Breast epithelium (tissue), 4 donors: ENCODE data around the gene SCAF1. TPM values are rescaled to one million over a fixed set of nuclear protein-coding genes. Genes with fewer than 3 reads are reported as not detected.

Source experiments
- DNase-seq, 2 donors: peaks; one replicate each; pipeline ENCODE4 v3.0.0-alpha.2; 2019; ENCODE audit warnings: low spot score in 2 of 2
- H3K27ac ChIP-seq, 2 donors: fragments of 200-600 bp; sonication (generic) in 1 of 2; one replicate each; pipeline ENCODE4 v1.5.1; 2016 to 2019; ENCODE audit warnings: mild to moderate bottlenecking in 1 of 2
- H3K27me3 ChIP-seq, 2 donors: fragments of 200-600 bp; sonication (generic) in 1 of 2; one replicate each; pipeline versions ENCODE4 v1.5.1 to v1.6.0; 2017 to 2019; ENCODE audit warnings: control low read depth in 1 of 2, mild to moderate bottlenecking in 1 of 2
- H3K36me3 ChIP-seq: fragments of 200-600 bp; one replicate; pipeline ENCODE4 v1.5.1; 2019
- H3K4me1 ChIP-seq, 2 donors: fragments of 200-600 bp; sonication (generic); one replicate each; pipeline ENCODE4 v1.5.1; 2016 to 2019; ENCODE audit warnings: control low read depth in 1 of 2
- H3K4me3 ChIP-seq, 3 donors: fragments of 200-600 bp; sonication (generic); 1 replicate in 2 of 3; 2 replicates in 1 of 3; pipeline ENCODE4 v1.5.1; 2016 to 2019; ENCODE audit warnings: mild to moderate bottlenecking in 3 of 3, moderate library complexity in 2 of 3
- H3K9me3 ChIP-seq, 2 donors: fragments of 200-600 bp; sonication (generic) in 1 of 2; one replicate each; pipeline ENCODE4 v1.5.1; 2016 to 2019; ENCODE audit warnings: control low read depth in 1 of 2
- POLR2A ChIP-seq: fragments of 450-650 bp; IDR thresholded peaks from one replicate; pipeline ENCODE4 v1.6.1; 2016; ENCODE audit warnings: antibody characterized with exemption, mild to moderate bottlenecking, moderate library complexity
- POLR2AphosphoS5 ChIP-seq, 3 donors: sonication (generic); formaldehyde crosslinking; IDR thresholded peaks; one replicate each; pipeline ENCODE4 v1.6.1; 2017; ENCODE audit warnings: antibody characterized with exemption in 3 of 3
- intact Hi-C: fragments of 100-400 bp; cut with DNase I; formaldehyde crosslinking; loops from one replicate; pipeline ENCODE4 v1.15.1; 2023; ENCODE audit warnings: low total_unique reads
- total RNA-seq, 3 donors: library from RNA; depleted of rRNA; stranded (reverse); fragments of >200 nt; gene quantifications; one replicate each; pipeline ENCODE4 v1.1.0, GENCODE V29; 2016
- TF ChIP-seq, protein P1 (sequence below), 3 donors: fragments of 450-650 bp; IDR thresholded peaks; one replicate each; pipeline ENCODE4 v1.5.1; 2016 to 2017; ENCODE audit warnings: antibody characterized with exemption in 3 of 3, mild to moderate bottlenecking in 3 of 3, moderate library complexity in 3 of 3

Gene SCAF1, protein sequence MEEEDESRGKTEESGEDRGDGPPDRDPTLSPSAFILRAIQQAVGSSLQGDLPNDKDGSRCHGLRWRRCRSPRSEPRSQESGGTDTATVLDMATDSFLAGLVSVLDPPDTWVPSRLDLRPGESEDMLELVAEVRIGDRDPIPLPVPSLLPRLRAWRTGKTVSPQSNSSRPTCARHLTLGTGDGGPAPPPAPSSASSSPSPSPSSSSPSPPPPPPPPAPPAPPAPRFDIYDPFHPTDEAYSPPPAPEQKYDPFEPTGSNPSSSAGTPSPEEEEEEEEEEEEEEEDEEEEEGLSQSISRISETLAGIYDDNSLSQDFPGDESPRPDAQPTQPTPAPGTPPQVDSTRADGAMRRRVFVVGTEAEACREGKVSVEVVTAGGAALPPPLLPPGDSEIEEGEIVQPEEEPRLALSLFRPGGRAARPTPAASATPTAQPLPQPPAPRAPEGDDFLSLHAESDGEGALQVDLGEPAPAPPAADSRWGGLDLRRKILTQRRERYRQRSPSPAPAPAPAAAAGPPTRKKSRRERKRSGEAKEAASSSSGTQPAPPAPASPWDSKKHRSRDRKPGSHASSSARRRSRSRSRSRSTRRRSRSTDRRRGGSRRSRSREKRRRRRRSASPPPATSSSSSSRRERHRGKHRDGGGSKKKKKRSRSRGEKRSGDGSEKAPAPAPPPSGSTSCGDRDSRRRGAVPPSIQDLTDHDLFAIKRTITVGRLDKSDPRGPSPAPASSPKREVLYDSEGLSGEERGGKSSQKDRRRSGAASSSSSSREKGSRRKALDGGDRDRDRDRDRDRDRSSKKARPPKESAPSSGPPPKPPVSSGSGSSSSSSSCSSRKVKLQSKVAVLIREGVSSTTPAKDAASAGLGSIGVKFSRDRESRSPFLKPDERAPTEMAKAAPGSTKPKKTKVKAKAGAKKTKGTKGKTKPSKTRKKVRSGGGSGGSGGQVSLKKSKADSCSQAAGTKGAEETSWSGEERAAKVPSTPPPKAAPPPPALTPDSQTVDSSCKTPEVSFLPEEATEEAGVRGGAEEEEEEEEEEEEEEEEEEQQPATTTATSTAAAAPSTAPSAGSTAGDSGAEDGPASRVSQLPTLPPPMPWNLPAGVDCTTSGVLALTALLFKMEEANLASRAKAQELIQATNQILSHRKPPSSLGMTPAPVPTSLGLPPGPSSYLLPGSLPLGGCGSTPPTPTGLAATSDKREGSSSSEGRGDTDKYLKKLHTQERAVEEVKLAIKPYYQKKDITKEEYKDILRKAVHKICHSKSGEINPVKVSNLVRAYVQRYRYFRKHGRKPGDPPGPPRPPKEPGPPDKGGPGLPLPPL
- total RNA-seq = 10 to 100 TPM in 2 of 3 donors, 1 to 10 TPM in 1; 9.8 to 15.4 (median 10.6) TPM

DNA sequence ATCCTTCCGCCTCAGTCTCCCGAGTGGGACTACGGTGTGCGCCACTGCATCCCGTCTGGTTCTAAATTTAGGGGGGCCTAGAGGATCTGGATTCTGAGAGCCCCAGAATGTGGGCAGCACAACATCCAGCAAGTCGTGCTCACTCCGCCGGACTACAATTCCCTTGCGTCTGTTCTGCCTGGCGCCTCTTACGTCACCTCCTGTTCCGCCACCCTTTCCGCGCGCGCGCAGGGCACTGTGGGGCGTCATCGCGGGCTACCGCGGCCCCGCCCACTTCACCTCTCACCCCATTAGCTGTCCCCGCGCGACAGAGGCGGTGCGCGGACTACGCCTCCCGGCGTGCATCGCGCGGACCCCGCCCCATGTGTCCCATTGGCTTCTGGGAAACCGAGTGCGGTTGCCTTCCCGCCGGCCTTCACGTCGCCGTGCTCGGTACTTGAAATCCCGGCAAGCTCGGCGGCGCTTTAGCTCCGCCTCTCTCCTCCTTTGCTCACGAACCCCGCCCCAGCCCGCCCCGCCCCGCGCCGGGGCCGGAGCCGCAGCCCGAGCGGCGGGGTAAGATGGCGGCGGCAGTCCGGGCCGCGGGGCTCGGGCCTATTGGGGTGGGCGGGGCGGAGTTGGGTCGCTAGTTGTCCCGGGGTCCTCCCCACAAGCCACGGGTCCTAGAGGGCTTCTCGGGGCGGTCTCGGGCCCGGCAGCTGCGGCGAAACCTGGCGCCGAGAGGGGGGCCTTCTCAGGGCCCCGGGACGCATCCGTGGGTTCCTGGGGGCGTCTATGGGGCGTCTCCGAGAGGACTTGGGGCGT lies at the start of gene SCAF1:
Gene SCAF1 (plus strand): TSS at position 522 of the 804 bp plus-strand sequence. CDS start 2,818 bp downstream, outside the sequence.
- Histone ChIP-seq H3K27ac (peak within 1 kb of the TSS; percentile 99 to 100), H3K4me3 (peak within 1 kb of the TSS; percentile 97 to 99 (median 98)), H3K9me3 (no peaks in the 10 kb centered on the region), H3K27me3 (no peaks in the 10 kb centered on the region), H3K36me3 (no peaks in the 10 kb centered on the region), H3K4me1 (peaks cover 5 to 23% of the 10 kb centered on the region in 2 donors)
- TF ChIP-seq POLR2A = peak; percentile 85
- peak; percentile 87 to 96 (median 92) for TF ChIP-seq POLR2AphosphoS5 (IDR thresholded peaks at IDR 0.05)
- TF ChIP-seq, protein P1, sequence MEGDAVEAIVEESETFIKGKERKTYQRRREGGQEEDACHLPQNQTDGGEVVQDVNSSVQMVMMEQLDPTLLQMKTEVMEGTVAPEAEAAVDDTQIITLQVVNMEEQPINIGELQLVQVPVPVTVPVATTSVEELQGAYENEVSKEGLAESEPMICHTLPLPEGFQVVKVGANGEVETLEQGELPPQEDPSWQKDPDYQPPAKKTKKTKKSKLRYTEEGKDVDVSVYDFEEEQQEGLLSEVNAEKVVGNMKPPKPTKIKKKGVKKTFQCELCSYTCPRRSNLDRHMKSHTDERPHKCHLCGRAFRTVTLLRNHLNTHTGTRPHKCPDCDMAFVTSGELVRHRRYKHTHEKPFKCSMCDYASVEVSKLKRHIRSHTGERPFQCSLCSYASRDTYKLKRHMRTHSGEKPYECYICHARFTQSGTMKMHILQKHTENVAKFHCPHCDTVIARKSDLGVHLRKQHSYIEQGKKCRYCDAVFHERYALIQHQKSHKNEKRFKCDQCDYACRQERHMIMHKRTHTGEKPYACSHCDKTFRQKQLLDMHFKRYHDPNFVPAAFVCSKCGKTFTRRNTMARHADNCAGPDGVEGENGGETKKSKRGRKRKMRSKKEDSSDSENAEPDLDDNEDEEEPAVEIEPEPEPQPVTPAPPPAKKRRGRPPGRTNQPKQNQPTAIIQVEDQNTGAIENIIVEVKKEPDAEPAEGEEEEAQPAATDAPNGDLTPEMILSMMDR (IDR thresholded peaks at IDR 0.05) = no peak
- intact Hi-C loops = no loop called here
- DNase-seq = peak; percentile 99 to 100

DNA sequence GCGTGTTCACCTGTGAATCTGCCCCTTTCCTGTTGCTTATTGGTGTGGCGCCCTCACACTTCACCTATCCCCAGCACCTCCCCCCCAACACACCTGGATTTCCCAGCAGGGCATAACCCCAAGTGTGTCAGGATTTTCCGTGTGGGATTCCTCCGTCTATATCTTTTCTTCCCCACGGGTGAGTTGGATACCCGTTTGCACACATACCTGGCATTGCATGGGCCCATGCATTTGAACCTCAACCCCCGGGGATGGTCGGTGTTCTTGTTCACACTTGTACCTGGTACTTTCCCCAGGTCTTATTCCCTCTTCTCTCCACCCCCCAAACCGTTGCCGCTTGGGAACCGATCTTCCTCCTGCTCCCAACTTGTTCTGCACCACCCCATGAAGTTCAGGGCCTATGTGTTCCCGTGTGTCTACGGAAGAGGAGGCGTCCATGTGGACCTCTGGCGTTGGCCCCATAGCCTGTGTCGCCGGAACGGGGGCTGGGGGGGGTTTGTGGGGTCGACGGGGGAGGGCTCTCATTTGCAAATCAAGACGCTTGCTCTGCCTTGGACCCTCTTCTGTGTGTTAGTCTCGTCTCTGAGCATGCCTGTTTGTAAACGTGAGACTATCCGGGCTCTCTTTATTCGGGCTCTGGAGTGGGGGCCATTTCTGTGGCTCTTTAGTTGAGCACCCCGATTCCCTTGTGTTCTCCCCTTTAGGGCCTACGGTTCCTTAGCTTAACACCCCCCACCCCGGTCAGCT lies 49.4 kb upstream of the SCAF1 start:
- intact Hi-C loops = no loop called here
- Histone ChIP-seq H3K4me3 (peak overlapping the region; percentile 67 to 93 (median 77)), H3K4me1 (peaks cover 4 to 6% of the 10 kb centered on the region in 2 donors), H3K9me3 (no peaks in the 10 kb centered on the region), H3K27ac (peak overlapping the region; percentile 83 to 86), H3K27me3 (no peaks in the 10 kb centered on the region), H3K36me3 (peaks cover 5% of the 10 kb centered on the region)
- no peak for DNase-seq
- no peak for TF ChIP-seq POLR2AphosphoS5 (IDR thresholded peaks at IDR 0.05)
- TF ChIP-seq, protein P1 (IDR thresholded peaks at IDR 0.05) = no peak
- no peak for TF ChIP-seq POLR2A

DNA sequence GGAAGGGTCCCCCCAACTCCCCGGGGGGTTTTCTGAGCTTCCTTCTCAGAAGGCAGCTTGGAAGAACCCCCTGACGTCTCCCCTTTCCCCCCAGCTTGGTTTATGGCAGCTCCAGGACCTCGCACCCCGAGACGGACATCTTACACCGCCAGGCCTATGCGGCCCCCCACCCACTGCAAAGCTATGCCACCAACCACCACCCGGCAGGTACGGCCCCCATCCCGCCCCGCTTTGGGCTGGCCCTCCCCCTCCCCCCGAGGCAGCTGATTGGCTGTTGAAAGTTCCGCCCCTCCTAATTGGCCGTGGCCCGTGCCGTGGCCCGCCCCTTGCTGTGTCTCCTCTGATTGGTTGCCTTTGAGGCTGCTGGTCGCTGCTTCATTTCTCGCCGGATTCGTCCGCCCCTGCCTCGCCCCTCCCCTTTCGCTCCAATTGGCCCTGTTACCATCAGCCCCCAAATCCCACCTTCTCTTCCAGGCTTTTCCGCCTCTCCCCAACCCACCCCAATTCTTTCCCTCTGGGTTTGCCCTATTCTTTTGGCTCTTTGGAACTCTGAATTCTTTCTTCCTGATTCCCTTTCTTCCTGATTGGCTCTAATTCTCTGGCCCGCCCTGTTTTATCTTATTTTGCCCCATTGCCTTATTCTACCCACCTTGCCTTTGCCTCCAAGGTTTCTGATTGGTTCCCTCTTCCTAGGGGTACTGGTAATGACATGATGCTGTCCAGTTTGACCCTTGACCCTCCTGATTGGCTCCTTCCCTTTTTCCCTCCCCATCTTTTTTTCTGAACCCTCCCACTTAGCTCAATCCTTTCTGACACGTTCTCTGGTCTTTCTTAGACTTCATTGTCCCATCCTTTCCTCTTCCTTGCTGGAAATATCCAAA lies 48.5 kb upstream of the SCAF1 start:
- Histone ChIP-seq H3K36me3 (peaks cover 5% of the 10 kb centered on the region), H3K4me3 (peak overlapping the region; percentile 67 to 93 (median 77)), H3K9me3 (no peaks in the 10 kb centered on the region), H3K27me3 (no peaks in the 10 kb centered on the region), H3K4me1 (peaks cover 4 to 6% of the 10 kb centered on the region in 2 donors), H3K27ac (peak overlapping the region; percentile 83 to 86)
- peak in 1 of 3 donors; percentile 23 for TF ChIP-seq POLR2AphosphoS5 (IDR thresholded peaks at IDR 0.05)
- TF ChIP-seq, protein P1 (IDR thresholded peaks at IDR 0.05) = no peak
- TF ChIP-seq POLR2A = no peak
- intact Hi-C loops = no loop called here
- DNase-seq = peak; percentile 94 to 96
